GM21825 (cell line): Measurements from ENCODE around the gene MACROD2.
"Not testable (repeated sequence)": the region's sequence is repeated elsewhere in the genome, so short reads cannot be mapped to it uniquely, and the experiment has no call there.

ENCODE experiments used
- ATAC-seq: cut with Tn5 transposase; IDR thresholded peaks from one replicate; pipeline ENCODE4 v1.9.1; 2021; ENCODE audit warnings: mild to moderate bottlenecking, moderate library complexity; ENCODE audit not compliant: unreplicated experiment

The MACROD2 gene

DNA sequence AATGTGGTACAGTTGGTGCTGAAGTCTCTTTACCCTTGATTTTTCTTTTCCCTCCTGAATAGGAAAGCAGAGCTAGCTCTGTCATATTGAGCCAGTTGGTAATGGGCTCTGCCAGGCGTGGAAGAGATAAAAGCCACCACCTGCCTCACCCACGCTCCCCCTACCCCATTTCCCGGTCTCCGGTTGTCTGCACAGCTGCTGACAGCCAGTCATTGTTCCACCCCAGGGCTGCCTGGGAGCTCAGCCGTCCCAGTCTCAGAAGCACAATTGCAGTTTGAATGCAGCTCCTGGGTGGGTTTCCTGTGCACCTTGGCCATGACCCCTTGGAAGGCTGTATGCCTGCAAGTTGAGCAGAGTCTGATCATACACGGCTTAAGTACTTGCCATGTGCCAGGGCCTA is 1017.2 kb downstream of the MACROD2 start:
- ATAC-seq = no peak

DNA sequence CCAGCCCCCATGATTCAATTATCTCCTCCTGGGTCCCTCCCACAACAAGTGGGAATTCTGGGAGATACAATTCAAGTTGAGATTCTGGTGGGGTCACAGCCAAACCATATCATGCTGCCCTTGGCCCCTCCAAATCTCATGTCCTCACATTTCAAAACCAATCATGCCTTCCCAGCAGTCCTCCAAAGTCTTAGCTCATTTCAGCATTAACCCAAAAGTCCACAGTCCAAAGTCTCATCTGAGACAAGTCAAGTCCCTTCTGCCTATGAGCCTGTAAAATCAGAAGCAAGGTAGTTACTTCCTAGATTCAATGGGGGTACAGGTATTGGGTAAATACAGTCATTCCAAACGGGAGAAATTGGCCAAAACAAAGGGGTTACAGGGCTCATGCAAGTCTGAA is 1021.6 kb downstream of the MACROD2 start:
- not testable (repeated sequence) for ATAC-seq

GRCh38 chr20:15018966-15019365 is 1023.6 kb downstream of the MACROD2 start:
- no peak for ATAC-seq

- ATAC-seq = no peak
Measured at GRCh38 chr20:15020845-15021244, 1025.5 kb downstream of the MACROD2 start.

DNA sequence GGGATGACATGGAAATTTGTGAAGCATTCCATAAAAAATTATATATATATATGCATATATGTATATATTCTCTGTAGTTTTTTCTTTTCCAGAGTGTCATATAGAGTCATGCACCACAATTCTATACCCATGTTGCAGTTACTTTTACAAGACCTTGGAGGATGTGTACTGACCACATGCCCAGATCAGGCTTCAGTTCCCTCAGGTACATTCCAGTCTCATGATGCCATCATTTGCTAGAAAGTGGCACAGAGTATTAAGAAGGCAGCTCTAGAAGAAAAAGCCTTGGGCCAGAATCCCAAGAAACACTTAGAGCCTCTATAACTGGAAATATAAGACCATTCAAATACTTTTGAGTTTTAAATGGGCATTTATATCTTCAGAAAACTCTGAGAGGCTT is 1027.6 kb downstream of the MACROD2 start:
- no peak for ATAC-seq

DNA sequence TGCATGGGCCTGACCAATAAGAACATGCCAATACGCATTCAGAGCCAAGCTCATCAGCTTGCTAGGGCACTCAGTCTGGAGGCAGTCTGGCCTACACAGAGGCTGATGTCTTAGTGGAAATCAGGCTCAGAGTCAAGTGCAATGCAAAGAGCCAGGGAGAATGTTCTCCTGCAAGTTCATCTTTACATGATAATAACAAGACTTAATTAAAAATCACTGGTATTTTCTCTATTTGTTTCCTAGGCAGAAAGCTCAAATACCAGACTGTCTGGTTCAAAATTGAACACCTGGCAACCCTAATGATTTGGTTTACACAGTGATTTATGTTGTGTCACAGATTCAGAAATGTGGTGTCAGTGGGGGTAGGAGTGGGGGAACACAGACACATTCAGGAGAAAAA is 1031.4 kb downstream of the MACROD2 start:
- ATAC-seq = no peak

DNA sequence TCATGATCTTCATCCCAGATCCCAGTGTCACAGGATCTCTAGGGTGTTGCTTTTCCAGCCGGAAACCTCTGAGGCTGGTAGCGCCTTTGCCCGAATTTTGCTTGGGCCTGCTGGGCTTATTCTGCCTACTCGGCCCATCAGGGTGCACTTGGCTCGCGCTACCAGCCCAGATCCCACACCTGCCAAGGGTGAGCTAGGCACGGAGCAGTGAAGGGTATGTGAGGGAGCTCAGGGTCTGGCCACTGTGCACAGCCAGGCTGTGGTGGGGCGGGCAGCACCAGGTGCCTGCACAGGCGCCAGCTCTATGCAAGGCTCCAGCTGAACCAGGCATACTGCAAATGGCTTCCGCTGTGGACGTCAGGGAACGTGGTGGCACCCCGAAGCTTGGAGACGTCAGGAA is 1035.5 kb downstream of the MACROD2 start:
- no peak for ATAC-seq

DNA sequence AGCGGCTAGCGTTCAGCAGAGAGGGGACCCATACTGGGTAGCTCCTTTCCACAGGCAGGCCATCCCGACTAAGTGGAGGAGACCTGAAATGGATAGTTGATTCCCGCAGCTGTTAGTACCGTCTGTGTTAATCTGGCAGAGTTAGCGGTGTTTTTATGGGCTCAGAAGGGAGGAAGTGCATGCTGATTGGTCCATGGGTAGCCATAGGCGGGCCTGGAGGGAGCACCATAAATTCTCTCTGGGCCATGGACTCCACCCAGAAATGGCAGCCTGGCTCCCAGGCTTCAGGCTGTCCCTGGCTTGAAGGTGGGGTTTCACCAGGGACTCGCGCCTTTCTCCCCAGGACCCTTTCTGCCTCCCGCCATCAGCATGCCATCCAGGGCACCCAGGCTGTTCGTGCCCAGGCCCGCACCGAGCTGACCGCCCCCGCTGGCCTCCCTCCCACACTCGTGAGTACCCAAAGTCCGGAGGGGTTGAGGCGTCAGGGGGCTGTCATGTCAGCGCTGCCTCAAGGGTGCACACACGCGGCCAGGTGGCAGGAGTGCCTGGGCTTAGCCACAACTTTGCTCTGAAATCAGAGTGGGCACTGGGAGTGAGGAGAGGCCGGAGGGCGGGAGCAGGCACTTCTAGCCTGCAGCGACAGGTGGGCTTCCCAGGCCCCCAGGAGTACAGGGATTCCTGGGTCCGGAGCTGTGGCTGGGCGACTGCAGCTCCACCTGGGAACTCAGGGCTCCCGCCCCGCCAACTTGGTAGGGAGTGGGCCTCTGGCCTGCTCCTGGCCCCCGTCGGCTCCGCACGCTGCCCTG is 1036.4 kb downstream of the MACROD2 start:
- no peak for ATAC-seq

DNA sequence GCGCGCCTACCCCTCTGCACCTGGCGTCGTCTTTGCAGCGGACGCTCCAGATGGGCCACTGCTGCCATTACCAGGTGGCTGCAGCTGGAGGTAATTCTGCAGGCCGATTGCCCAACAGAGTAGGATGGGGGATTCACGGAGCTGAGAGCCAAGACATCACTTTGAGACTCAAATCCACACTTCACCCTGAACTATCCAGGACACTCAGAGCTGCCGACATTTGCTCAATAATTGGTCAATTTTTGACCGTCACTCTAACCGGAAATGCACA is 1037.0 kb downstream of the MACROD2 start:
- no peak for ATAC-seq

DNA sequence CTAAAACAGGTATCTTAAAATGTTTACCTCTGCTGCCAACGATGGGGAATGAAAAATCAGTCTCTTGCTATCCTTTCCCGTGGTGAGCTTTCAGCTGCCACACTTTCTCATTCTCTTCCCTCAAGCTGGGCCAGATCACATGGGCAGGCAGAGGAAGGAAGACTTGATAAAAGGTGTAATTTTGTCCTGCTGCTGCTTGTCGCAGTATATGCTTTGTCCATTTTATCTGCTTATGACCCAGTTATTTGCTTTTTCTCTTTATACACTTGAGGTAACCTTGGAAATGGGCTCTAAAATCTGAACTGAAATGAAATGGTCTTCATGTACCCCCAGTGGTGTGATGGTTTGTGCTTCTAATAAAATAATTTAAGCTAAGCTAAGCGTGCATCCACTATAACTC is 1038.0 kb downstream of the MACROD2 start:
- no peak for ATAC-seq

GRCh38 chr20:15033891-15034290 is 1038.6 kb downstream of the MACROD2 start:
- ATAC-seq = no peak

GRCh38 chr20:15036948-15037347 is 1041.6 kb downstream of the MACROD2 start:
- ATAC-seq = no peak

DNA sequence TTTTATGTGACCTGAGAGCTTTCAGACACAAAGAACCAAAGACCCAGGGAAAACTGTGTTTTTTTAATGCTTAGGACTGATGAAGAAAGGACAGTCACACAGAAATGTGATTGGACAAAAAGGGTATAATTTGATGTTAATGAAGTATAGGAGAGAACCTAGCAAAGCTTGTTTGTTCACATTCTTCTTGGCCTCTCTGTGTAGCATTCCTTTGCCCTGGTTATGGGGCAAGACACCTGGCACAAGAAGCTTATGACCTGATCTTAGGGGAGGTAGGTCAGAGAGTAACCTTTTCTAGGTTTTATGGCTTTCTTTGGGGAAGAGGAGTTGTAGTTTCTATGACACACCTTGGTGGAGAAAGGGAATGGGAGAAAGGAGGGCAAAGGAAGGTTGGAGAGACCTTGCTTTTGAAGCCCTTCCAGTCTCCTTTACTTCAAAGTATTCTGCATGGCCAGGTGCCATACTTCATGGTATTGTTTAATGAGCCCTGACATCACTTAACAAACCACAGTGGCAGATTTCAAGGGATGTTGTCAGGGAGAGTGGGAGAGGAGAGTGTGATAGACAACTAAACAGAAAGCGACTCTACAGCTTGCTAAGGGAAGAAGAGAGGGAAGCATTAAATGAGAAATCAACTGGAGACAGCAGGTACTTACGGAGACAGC is 1043.9 kb downstream of the MACROD2 start:
- ATAC-seq = no peak

DNA sequence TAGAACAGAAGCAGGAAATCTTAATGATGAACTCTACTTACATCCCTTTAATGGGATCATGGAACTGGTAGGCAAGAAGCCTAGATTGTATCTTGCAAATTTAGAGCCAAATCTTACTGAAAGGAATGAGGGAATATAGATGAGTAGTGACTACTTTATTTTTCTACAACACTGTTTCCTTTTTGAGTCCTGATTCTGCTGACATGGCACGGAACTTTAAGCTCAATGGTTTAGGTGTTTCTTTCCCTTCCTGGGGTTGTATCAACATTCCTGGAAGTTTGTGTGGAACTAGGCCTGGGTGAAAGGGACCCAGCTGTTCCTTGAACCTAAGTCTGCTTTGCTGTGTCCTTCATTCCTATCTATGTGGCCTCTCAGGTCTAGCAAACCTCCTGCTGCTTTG is 1047.4 kb downstream of the MACROD2 start:
- no peak for ATAC-seq

DNA sequence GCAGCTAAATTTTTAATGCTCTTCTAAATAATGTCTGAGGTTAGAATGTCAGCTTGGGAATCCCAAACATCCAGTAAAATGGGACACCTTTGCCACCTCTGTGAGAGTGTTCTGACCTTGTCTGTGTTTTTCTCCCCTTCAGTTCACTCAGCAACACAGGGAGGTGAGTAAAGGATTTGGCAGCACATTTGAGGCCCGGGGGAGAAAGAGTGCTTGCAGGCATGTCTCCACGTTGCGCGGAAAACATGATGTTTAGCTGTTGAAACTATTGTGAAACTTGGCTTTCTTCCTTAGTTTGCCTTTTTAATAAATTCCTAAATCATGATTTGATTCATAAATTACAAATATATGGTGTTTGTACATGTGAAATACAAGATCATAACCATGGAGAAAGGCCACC is 1049.9 kb downstream of the MACROD2 start:
- ATAC-seq = no peak

DNA sequence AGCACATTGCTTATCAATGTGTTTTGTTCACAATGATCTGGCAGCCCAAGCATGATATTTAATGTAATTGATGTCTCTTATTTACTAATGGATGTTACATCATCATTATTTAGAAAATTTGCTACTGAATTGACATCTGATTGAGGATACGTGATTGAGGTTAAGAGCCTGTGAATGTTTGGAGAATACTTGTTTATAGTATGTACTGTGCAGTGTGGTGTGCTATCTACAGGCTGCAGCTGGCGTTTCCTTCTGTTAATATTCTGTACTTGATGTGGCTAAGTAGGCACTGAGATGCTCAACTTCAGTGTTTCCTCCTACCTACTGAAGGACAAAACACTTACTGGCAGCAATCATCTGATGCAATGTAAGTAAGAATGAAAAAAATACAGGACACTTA is 1051.7 kb downstream of the MACROD2 start:
- ATAC-seq = no peak

DNA sequence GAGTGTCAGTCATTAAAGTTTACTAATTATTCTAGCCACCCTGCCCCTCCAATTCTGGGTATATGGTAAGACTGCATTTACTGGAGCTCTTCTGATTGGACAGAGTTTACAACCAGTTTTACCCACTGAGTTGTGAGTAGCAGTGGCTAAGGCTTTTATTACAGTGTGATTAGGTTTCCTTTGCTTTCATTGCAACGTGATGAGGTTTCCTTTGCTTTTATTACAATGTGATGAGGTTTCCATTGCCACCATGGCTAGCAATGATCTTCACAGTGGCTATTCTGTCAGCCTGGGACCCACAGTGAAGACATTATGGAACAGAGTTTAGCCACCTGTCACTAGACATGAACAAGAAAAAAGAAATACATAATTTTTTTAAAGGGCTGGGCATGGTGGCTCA is 1052.3 kb downstream of the MACROD2 start:
- ATAC-seq = no peak

- ATAC-seq = no peak
Measured at GRCh38 chr20:15056246-15056645, 1060.9 kb downstream of the MACROD2 start.

GRCh38 chr20:15058841-15059240 is 1063.5 kb downstream of the MACROD2 start:
- ATAC-seq = no peak

DNA sequence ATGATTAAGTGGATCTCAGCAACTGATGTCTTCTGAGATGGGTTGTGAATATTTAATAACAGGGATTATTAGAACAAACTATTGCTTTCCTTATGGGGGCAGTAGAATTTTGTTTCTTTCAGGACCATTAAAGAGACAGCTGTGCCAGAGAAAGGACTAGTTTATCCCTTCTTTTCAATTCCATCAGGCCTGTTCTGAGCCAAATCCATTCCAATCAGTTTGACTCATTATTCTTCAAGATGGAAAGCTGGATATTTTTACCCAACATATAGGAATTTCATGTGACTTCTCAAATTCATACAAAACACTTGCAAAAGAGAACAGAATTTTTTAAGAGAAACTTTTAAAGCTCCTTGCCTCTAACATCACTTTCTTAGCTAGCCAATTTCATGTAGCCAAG is 1064.1 kb downstream of the MACROD2 start:
- no peak for ATAC-seq

GRCh38 chr20:15060265-15061060 is 1065.1 kb downstream of the MACROD2 start:
- no peak for ATAC-seq

DNA sequence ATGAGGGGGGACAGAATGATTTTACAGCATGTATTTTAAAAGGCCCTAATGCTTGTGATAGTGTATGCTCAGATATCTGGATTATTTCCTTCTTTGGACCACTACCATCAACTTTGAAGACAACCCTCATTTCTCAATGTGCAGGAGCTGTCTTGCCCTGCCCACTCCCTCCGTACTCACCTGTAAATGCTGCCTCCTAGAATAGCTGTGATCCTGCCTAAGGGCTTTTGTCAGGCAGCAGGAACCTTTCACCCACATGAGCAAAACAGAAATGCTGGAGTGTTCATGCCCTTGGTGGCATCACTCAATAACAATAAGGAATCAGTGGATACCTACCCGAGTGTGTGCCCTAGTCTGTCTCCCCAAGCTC is 1065.7 kb downstream of the MACROD2 start:
- ATAC-seq = no peak
